ENCODE measurements around the gene IGFBPL1.
"Not testable (repeated sequence)": the region's sequence is repeated elsewhere in the genome, so short reads cannot be mapped to it uniquely, and the experiment has no call there.

Gene IGFBPL1

DNA sequence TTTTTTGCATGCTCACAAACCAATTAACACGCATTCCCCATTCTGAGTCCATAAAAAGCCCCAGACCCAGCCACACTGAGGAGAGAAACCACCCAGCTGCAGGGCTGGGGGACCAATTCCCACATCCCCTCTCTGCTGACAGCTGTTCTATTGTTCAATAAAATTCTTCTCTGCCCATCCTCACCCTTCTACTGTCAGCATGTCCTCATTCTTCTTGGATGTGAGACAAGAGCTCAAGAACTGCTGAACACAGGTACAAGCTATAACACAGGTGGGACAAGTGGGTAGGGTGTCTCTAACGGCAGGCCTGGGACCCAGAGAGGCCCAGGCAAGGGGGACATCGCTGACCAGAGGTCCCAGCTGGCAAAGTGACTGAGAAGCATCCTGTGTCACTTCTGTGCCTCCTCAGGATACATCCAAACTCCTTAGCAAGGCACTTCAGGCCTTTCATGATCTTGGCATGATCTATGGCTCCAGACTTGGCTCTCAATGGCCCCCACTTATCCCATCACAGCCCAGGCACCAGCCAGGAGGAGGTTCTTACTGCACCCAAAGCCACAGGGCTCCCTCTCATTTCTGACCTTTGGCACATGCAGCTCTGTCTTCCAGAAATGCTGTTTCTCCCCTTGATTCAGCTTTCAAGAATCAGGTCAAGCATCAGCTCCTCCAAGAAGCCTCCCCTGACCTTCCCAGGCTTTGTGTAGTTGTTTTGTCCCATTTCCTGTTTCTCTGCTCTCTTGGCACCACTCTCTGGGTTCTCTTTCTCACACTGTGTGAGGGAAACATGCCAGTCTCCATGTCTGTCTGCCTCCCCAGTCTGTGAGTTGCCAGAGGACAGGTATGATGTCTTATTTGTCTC, 39.0 kb downstream of the IGFBPL1 start:
- TF ChIP-seq, protein P1, sequence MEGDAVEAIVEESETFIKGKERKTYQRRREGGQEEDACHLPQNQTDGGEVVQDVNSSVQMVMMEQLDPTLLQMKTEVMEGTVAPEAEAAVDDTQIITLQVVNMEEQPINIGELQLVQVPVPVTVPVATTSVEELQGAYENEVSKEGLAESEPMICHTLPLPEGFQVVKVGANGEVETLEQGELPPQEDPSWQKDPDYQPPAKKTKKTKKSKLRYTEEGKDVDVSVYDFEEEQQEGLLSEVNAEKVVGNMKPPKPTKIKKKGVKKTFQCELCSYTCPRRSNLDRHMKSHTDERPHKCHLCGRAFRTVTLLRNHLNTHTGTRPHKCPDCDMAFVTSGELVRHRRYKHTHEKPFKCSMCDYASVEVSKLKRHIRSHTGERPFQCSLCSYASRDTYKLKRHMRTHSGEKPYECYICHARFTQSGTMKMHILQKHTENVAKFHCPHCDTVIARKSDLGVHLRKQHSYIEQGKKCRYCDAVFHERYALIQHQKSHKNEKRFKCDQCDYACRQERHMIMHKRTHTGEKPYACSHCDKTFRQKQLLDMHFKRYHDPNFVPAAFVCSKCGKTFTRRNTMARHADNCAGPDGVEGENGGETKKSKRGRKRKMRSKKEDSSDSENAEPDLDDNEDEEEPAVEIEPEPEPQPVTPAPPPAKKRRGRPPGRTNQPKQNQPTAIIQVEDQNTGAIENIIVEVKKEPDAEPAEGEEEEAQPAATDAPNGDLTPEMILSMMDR (IDR thresholded peaks at IDR 0.05; ENCODE audit: low read depth, low read length) = no peak
- H3K4me3 ChIP-seq (ENCODE audit: low read depth, low read length) = no peak overlapping the region

DNA sequence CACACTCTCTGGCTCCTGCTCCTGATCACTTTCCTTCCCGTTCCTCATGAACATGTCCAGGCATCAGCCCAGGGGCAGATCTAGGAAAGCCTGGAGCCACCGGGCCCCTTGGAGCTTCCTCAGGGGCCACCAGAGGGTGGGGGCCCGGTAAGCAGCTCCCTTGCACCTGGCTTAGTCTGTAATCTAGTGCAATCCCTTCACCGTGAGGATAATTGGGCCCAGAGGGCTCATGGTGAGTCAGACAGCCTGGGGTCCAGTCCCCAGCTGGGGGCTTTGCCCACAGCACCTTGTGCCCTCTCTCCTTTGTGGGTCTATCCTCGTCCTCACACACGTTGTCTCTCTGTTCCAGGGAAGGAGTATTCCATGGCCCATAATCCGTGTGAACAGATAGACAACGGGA, 42.1 kb downstream of the IGFBPL1 start:
- no peak overlapping the region for H3K4me3 ChIP-seq (ENCODE audit: low read depth, low read length)
- TF ChIP-seq, protein P1 (IDR thresholded peaks at IDR 0.05; ENCODE audit: low read depth, low read length) = no peak

DNA sequence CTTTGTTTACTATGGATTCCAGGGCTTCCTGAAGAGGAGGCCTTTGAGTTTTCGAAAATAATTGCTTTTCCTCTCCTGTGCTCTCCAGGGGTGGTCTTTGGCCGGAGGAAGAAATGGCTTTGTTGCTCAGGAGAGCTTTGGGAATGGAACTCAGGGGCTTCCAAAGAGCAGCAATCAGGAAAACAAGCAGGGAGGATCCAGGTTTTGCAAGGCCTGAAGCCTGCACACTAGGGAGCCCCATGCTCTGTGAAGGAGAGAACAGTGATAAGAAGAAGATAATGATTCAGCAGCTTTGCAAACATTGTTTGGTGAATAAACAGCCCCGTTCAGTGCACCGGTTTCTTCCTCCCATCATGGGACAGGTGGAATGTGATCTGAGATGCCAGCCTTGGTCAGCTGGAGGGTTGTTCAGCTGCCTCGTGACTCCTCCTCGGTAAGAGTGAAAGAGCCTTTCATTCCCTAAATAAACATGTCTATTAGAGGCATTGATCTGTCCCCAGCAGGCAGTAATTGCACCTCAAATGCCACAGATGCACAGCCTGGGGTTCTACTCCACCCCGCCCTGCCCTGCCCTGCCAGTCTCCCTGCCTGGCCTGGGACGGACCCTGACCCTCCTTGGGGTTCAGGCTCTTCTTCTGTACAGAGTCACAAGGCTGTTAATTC, 43.3 kb downstream of the IGFBPL1 start:
- H3K4me3 ChIP-seq (ENCODE audit: low read depth, low read length) = no peak overlapping the region
- TF ChIP-seq, protein P1 (IDR thresholded peaks at IDR 0.05; ENCODE audit: low read depth, low read length) = no peak

DNA sequence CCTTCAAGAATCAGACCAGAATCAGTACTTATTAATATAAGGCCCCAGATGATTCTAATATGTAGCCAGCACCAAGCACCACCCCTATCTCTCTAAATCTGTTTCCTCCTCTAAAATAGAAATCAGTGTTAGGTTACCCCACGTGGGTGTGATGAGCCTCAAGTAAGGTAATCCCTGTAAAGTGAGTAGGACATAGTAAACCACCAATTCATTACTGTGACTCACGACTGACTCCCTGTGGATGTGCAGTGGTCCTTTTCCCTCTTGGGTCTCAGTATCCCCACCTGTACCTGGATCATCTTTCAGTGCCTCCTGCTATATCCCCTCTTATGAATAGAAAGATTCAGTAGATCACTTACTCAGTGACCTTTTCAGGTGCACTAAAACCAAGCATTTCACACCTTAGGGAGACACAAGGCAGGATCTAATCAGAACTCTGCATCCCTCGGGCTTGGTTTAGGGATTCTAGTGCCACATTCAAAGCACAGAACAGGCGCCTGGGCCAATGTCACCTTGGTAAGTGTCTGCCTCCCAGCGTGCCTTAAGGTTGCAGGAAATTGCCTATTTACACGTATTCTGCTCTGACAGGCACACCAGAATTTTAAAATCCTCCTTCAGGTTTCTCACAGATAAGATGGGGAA, 43.9 kb downstream of the IGFBPL1 start:
- no peak overlapping the region for H3K4me3 ChIP-seq (ENCODE audit: low read depth, low read length)
- TF ChIP-seq, protein P1 (IDR thresholded peaks at IDR 0.05; ENCODE audit: low read depth, low read length) = no peak

DNA sequence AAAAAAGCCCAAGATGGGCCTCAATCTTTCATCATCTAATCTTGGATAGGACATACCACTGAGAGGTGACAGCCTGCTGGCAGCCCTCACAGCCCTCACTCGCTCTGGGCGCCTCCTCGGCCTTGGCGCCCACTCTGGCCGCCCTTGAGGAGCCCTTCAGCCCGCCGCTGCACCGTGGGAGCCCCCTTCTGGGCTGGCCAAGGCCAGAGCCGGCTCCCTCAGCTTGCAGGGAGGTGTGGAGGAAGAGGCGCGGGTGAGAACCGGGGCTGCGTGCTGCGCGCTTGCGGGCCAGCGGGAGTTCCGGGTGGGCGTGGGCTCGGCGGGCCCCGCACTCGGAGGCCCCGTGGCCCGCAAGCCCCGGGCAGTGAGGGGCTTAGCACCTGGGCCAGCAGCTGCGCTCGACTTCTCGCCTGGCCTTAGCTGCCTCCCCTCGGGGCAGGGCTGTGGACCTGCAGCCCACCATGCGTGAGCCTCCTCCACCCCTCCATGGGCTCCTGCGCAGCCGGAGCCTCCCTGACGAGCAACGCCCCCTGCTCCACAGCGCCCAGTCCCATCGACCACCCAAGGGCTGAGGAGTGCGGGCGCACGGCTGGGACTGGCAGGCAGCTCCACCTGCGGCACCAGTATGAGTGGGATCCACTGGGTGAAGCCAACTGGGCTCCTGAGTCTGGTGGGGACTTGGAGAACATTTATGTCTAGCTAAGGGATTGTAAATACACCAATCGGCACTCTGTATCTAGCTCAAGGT, 46.7 kb downstream of the IGFBPL1 start:
- not testable (repeated sequence) for H3K4me3 ChIP-seq (ENCODE audit: low read depth, low read length)

DNA sequence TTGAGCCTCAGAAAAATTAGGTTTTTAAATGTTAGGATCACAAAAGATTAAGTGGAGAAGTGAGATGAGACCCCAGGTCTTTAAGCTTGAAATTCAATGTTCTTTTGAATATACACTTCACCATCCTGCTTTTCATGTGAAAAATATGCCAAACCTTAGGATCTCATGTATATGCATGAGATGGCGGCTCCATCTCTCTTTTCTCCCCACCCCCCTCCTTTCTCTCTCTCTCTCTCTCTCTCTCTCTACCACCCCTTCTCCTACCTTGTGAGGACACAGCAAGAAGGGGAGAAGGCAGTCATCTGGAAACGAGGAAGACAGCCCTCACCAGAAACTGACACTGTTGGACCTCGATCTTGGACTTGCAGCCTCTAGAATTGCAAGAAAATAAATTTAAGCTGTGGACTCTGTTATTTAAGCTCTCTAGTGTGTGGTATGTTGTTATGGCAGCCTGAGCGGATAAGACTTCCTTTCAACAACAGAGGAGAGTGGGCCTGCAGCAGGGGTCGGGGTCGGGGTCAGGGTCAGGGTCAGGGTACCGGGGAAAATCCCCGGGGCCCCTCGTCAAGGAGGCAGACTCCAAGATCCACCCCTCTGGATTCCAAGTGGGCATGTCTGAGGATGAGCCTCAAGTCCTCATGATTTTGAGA, 48.1 kb downstream of the IGFBPL1 start:
- TF ChIP-seq, protein P1 (IDR thresholded peaks at IDR 0.05; ENCODE audit: low read depth, low read length) = no peak
- H3K4me3 ChIP-seq (ENCODE audit: low read depth, low read length) = no peak overlapping the region

DNA sequence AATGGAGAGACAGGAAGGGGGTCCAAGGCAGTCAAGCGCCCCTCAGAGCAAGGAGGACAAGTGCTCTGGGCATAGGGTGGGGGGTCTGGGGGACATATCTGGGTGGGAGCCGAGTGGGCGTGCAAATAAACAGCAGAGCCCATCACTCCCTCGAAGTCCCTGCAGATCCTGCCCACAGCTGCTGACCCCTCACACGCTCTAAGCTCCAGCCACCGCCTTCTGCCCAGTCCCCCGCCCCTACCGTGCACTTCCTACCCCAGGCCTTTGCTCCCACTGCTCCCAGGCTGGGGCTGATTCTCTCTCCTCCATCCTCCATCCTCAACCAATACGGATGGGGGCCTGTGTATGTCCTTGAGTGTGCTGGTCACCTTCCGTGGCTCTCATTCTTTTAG, 48.7 kb downstream of the IGFBPL1 start:
- TF ChIP-seq, protein P1 (IDR thresholded peaks at IDR 0.05; ENCODE audit: low read depth, low read length) = no peak
- no peak overlapping the region for H3K4me3 ChIP-seq (ENCODE audit: low read depth, low read length)

Data from WI38 (cell line).